GM18868 (cell line): ENCODE results near the gene HUNK.
"Not testable (repeated sequence)": the region's sequence is repeated elsewhere in the genome, so short reads cannot be mapped to it uniquely, and the experiment has no call there.

Source experiments
- ATAC-seq: cut with Tn5 transposase; IDR thresholded peaks from one replicate; pipeline ENCODE4 v1.9.1; 2021; ENCODE audit warnings: mild to moderate bottlenecking, moderate library complexity; ENCODE audit not compliant: unreplicated experiment

Gene HUNK

GRCh38 chr21:31872452-31873274 is at the start of gene HUNK:
TSS of gene HUNK (plus strand) at chr21:31873020. CDS start at chr21:31873675, 655 bp downstream.
- peak; percentile 39 for ATAC-seq

- ATAC-seq: no peak
Measured at GRCh38 chr21:31829736-31830472, 42.9 kb upstream of the HUNK start.

- ATAC-seq: no peak
Measured at GRCh38 chr21:31830701-31831100, 42.1 kb upstream of the HUNK start.

GRCh38 chr21:31837041-31837440 is 35.8 kb upstream of the HUNK start:
- no peak for ATAC-seq

- ATAC-seq: peak; percentile 72
Measured at GRCh38 chr21:31837618-31838390, 35.0 kb upstream of the HUNK start.

GRCh38 chr21:31838586-31839355 is 34.0 kb upstream of the HUNK start:
- ATAC-seq: no peak

- no peak for ATAC-seq
Measured at GRCh38 chr21:31844206-31844605, 28.6 kb upstream of the HUNK start.

GRCh38 chr21:31845151-31845729 is 27.6 kb upstream of the HUNK start:
- ATAC-seq: no peak

- ATAC-seq: no peak
Measured at GRCh38 chr21:31846690-31847089, 26.1 kb upstream of the HUNK start.

- no peak for ATAC-seq
Measured at GRCh38 chr21:31847761-31848160, 25.1 kb upstream of the HUNK start.

GRCh38 chr21:31848326-31848985 is 24.4 kb upstream of the HUNK start:
- ATAC-seq: no peak

GRCh38 chr21:31850886-31851285 is 21.9 kb upstream of the HUNK start:
- ATAC-seq: no peak

- no peak for ATAC-seq
Measured at GRCh38 chr21:31855180-31855579, 17.6 kb upstream of the HUNK start.

- ATAC-seq: no peak
Measured at GRCh38 chr21:31857096-31857495, 15.7 kb upstream of the HUNK start.

GRCh38 chr21:31857631-31858030 is 15.2 kb upstream of the HUNK start:
- ATAC-seq: not testable (repeated sequence)

GRCh38 chr21:31860851-31861250 is 12.0 kb upstream of the HUNK start:
- no peak for ATAC-seq

GRCh38 chr21:31862078-31862477 is 10.7 kb upstream of the HUNK start:
- ATAC-seq: no peak

- ATAC-seq: no peak
Measured at GRCh38 chr21:31865429-31865970, 7.3 kb upstream of the HUNK start.

GRCh38 chr21:31866077-31866511 is 6.7 kb upstream of the HUNK start:
- ATAC-seq: peak; percentile 58
